Endothelial cell (in vitro differentiated cells): Measurements from ENCODE around the gene SLA2. TPM values are rescaled to one million over a fixed set of nuclear protein-coding genes. Genes with fewer than 3 reads are reported as not detected.

ENCODE experiments used
- DNase-seq: peaks from one replicate; pipeline ENCODE4 v3.0.0; 2021; ENCODE audit warnings: low spot score
- H3K27ac Mint-ChIP-seq: one replicate; pipeline ENCODE4 v1.8.0; 2021; ENCODE audit warnings: mixed read lengths, inconsistent platforms; ENCODE audit not compliant: unreplicated experiment
- H3K27me3 Mint-ChIP-seq: one replicate; pipeline ENCODE4 v1.8.0; 2021; ENCODE audit warnings: mild to moderate bottlenecking, moderate library complexity, mixed read lengths, inconsistent platforms; ENCODE audit not compliant: unreplicated experiment
- H3K36me3 Mint-ChIP-seq: one replicate; pipeline ENCODE4 v1.8.0; 2021; ENCODE audit warnings: mild to moderate bottlenecking, low read depth, mixed read lengths, inconsistent platforms; ENCODE audit not compliant: unreplicated experiment
- H3K4me1 Mint-ChIP-seq: one replicate; pipeline ENCODE4 v1.8.0; 2021; ENCODE audit warnings: mild to moderate bottlenecking, mixed read lengths, inconsistent platforms; ENCODE audit not compliant: unreplicated experiment
- H3K4me3 Mint-ChIP-seq: one replicate; pipeline ENCODE4 v1.8.0; 2021; ENCODE audit warnings: mild to moderate bottlenecking, mixed read lengths, inconsistent platforms; ENCODE audit not compliant: unreplicated experiment
- H3K9me3 Mint-ChIP-seq: one replicate; pipeline ENCODE4 v1.8.0; 2021; ENCODE audit warnings: mixed read lengths, inconsistent platforms; ENCODE audit not compliant: unreplicated experiment
- CTCF ChIP-seq: fragments of 200-600 bp; sonication (generic); IDR thresholded peaks from one replicate; pipeline ENCODE4 v1.5.0; 2021; ENCODE audit warnings: antibody characterized with exemption; ENCODE audit not compliant: unreplicated experiment
- total RNA-seq: library from RNA; stranded (reverse); fragmentation: NEBNext Ultra II Directional; extraction: Animal tissue kit (Norgen Biotek cat#: 25700); gene quantifications from one replicate; pipeline ENCODE4 v1.2.1, GENCODE V29; 2021; ENCODE audit not compliant: unreplicated experiment

SLA2 gene
- total RNA-seq, 1 donor from 2014 or later: not detected

- peaks cover 2% of the 10 kb centered on the region for H3K27me3 Mint-ChIP-seq
- DNase-seq: no peak
- no peaks in the 10 kb centered on the region for H3K9me3 Mint-ChIP-seq
- no peak for TF ChIP-seq CTCF
- H3K4me1 Mint-ChIP-seq: no peaks in the 10 kb centered on the region
- no peak overlapping the region for H3K27ac Mint-ChIP-seq
- no peak overlapping the region for H3K4me3 Mint-ChIP-seq
- H3K36me3 Mint-ChIP-seq: peaks cover 4% of the 10 kb centered on the region
Measured at GRCh38 chr20:36562724-36563123, 83.3 kb downstream of the SLA2 start.

Other genes with a start within 250 kb of the SLA2 start
- gene MYL9, start 104.7 kb downstream of the SLA2 start, total RNA-seq: 128 TPM
- gene TGIF2, start 72.6 kb downstream of the SLA2 start, total RNA-seq: 43.7 TPM
- gene RAB5IF, start 40.4 kb downstream of the SLA2 start, total RNA-seq: 112 TPM
- gene NDRG3, start 99.9 kb upstream of the SLA2 start, total RNA-seq: 14.2 TPM
- 12.8 TPM for gene DSN1, start 127.6 kb upstream of the SLA2 start, total RNA-seq
- not detected for gene TLDC2, start 229.9 kb upstream of the SLA2 start, total RNA-seq